ENCODE measurements around the gene SNAP25.

Gene SNAP25

DNA sequence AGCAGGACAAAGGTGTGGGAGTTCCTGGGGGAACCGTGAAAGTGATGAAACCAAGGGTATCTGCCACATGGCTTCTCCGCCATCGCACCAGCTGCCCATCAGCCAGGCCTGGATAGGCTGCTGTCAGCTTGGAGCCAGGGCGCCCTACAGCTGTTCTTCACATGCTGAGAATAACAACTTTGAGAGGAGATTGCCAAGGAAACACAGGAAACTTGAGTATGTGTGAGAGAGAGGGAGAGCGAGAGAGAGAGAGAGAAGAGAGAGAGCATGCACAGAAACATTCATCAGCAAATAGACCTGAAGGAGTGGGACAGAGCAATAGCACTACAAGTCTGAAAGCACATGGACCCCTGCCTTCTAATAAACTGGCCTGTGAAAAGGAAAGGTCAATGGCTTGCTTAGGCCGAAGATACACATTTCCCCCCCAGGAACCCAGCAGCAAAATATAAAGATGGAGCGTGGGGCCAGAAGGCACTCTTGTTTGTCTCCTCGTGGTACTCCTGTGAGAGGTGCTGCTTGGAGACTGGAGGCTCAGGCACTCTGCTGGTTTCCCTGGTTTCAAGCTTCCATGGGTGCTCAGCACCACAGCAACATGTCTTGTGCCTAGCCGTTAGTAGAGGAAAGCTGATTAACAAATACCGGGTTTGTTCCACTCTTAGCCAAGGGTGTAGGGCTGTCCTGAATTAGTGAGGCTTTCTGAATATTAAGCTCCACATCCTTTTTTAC, 53.0 kb downstream of the SNAP25 start:
- TF ChIP-seq, protein P1, sequence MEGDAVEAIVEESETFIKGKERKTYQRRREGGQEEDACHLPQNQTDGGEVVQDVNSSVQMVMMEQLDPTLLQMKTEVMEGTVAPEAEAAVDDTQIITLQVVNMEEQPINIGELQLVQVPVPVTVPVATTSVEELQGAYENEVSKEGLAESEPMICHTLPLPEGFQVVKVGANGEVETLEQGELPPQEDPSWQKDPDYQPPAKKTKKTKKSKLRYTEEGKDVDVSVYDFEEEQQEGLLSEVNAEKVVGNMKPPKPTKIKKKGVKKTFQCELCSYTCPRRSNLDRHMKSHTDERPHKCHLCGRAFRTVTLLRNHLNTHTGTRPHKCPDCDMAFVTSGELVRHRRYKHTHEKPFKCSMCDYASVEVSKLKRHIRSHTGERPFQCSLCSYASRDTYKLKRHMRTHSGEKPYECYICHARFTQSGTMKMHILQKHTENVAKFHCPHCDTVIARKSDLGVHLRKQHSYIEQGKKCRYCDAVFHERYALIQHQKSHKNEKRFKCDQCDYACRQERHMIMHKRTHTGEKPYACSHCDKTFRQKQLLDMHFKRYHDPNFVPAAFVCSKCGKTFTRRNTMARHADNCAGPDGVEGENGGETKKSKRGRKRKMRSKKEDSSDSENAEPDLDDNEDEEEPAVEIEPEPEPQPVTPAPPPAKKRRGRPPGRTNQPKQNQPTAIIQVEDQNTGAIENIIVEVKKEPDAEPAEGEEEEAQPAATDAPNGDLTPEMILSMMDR (IDR thresholded peaks at IDR 0.05) = no peak

DNA sequence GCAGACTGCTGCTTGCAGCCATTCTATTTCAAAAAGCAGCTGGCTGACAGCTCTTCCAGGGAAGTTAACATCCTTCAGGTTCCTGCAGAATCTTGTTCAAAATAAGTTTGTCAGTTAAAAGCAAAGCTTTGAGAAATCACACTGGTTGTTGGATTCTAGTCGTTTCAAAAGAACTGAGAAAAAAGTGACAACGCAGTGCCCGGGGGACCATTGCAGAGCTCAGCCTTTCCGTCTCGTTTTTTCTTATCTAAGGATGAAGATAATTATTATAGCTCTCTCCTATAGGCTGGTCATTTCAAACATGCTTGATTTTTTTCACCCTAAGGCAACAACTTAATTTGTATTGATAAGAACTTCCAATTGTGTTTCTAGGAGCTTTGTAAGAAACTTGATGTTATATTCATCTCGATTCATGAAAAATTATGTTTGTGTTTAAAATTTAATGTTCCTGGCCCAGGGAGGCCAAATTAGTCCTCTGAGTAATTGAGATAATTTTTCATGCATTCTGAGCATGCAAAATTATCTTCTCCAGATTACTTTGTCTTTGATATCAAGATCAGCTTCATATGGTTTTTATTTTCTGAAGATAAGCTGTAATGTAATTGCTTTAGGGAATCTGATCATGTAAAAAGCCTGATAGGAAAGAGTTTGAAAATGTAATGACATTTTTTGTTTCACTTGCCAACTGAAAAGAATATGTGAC, 58.4 kb downstream of the SNAP25 start:
- TF ChIP-seq, protein P1 (IDR thresholded peaks at IDR 0.05) = no peak

DNA sequence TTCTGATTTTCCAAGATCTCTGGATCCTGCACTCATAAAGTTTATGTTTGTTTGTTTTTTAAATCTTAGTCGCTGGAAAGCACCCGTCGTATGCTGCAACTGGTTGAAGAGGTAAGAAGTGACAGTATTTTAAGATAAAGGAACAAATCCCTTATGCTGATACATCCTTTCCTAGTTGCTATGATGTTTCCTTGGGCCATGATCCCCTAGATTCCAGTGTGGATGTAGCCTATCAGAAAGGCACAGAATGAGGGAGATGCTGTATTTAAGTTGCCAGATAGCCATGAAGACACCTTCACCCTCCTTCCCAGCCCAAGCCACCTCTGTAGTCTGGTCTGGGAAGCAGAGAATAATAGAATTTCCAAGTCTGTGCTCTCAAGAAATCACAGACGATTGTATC, 59.0 kb downstream of the SNAP25 start:
- TF ChIP-seq, protein P1 (IDR thresholded peaks at IDR 0.05) = no peak

- TF ChIP-seq, protein P1 (IDR thresholded peaks at IDR 0.05) = no peak
Measured at GRCh38 chr20:10278412-10278811, 59.8 kb downstream of the SNAP25 start.

DNA sequence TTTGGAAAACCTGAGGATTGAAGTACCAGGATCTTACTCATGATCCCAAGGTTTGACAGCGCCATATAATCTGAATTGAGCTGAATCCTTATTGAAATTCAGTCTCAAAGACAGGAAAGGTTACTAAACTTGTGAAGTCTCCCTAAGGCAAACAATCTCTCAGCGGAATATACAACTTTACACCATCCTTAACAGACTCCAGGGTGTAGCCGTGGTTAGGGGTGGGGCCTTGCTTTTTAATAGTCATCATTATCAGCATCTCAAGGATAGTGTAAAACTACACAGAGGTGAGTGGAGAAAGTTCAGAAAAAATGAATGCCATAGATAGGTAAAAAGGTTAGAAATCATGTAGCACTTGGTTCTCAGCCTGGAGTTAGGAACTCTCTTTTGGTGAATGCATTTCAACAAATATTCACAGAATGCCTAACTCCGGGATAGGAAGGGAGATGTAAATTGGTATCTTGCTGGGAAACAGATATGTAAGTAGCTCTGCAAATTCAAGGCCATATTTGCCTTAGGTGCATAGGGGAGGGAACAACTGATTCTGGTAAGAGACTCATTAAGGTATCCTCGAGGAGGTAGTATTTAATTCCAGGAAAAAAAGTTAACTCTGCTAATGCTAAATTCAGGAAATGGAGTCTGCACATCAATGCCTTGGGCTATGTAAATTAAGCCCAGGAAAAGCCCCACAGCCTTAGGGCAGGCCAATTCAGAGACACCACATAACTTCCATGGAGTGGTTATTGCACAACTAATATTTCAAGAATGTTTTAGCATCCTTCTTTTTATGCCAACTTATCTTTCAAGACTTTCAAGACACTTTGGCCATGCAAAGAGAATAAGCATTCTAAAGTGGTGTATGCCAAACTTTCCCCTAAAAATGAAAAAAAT, 61.6 kb downstream of the SNAP25 start:
- TF ChIP-seq, protein P1 (IDR thresholded peaks at IDR 0.05) = no peak

- TF ChIP-seq, protein P1 (IDR thresholded peaks at IDR 0.05) = no peak
Measured at GRCh38 chr20:10281911-10282310, 63.3 kb downstream of the SNAP25 start.

GRCh38 chr20:10282979-10283456, 64.4 kb downstream of the SNAP25 start:
- TF ChIP-seq, protein P1 (IDR thresholded peaks at IDR 0.05) = no peak
